Mesendoderm (in vitro differentiated cells): ENCODE measurements around the gene GPHN.

ENCODE experiments used
- DNase-seq: peaks from one replicate; pipeline ENCODE4 v3.0.0; 2013
- H2AK5ac ChIP-seq: 2 replicates; pipeline ENCODE4 v1.6.1; 2013; ENCODE audit warnings: low read length, inconsistent platforms
- H2BK120ac ChIP-seq: 2 replicates; pipeline ENCODE4 v1.6.1; 2013; ENCODE audit warnings: low read depth, mild to moderate bottlenecking, low read length, moderate library complexity, mixed read lengths
- H2BK15ac ChIP-seq: replicated peaks from 2 replicates; pipeline ENCODE4 v1.6.1; 2013; ENCODE audit warnings: low read depth, mild to moderate bottlenecking, moderate library complexity
- H2BK5ac ChIP-seq: 2 replicates; pipeline ENCODE4 v1.6.1; 2013; ENCODE audit warnings: low read length, inconsistent platforms
- H3K18ac ChIP-seq: 2 replicates; pipeline ENCODE4 v1.6.1; 2013; ENCODE audit warnings: mild to moderate bottlenecking, low read length, mixed read lengths
- H3K23ac ChIP-seq: one replicate; pipeline ENCODE4 v1.6.1; 2013; ENCODE audit warnings: low read length
- H3K27ac ChIP-seq: 2 replicates; pipeline ENCODE4 v1.5.1; 2013; ENCODE audit warnings: low read depth, mild to moderate bottlenecking, inconsistent platforms, low read length, moderate library complexity
- H3K27me3 ChIP-seq: 2 replicates; pipeline ENCODE4 v1.6.1; 2013; ENCODE audit warnings: low read length, control low read depth, mild to moderate bottlenecking, inconsistent platforms; ENCODE audit not compliant: insufficient read depth, poor library complexity
- H3K36me3 ChIP-seq: 2 replicates; pipeline ENCODE4 v1.6.1; 2013; ENCODE audit warnings: low read length, inconsistent platforms; ENCODE audit not compliant: control insufficient read depth, insufficient read depth
- H3K4ac ChIP-seq: one replicate; pipeline ENCODE4 v1.6.1; 2013; ENCODE audit warnings: low read depth, mild to moderate bottlenecking, low read length, moderate library complexity
- H3K4me1 ChIP-seq: 2 replicates; pipeline ENCODE4 v1.6.1; 2013; ENCODE audit warnings: low read depth, low read length, inconsistent platforms; ENCODE audit not compliant: control insufficient read depth
- H3K4me2 ChIP-seq: 2 replicates; pipeline ENCODE4 v1.6.1; 2013; ENCODE audit warnings: low read length
- H3K4me3 ChIP-seq: 2 replicates; pipeline ENCODE4 v1.5.1; 2013; ENCODE audit warnings: mild to moderate bottlenecking, low read length
- H3K56ac ChIP-seq: one replicate; pipeline ENCODE4 v1.6.1; 2013; ENCODE audit warnings: low read length
- H3K79me1 ChIP-seq: 2 replicates; pipeline ENCODE4 v1.6.1; 2013; ENCODE audit warnings: low read length, inconsistent platforms
- H3K79me2 ChIP-seq: 2 replicates; pipeline ENCODE4 v1.6.1; 2013; ENCODE audit warnings: mild to moderate bottlenecking, low read length; ENCODE audit not compliant: control insufficient read depth, insufficient read depth
- H3K9ac ChIP-seq: 2 replicates; pipeline ENCODE4 v1.6.1; 2013; ENCODE audit warnings: low read length, inconsistent platforms
- H4K5ac ChIP-seq: one replicate; pipeline ENCODE4 v1.6.1; 2013; ENCODE audit warnings: low read length
- H4K8ac ChIP-seq: one replicate; pipeline ENCODE4 v1.6.1; 2013; ENCODE audit warnings: low read depth, mild to moderate bottlenecking, control low read depth, low read length, moderate library complexity
- WGBS: extraction: QIAGEN DNeasy Blood & Tissue Kit; methylation state at CpG from one replicate; pipeline ENCODE4 v1.1.7; 2013; ENCODE audit warnings: low lambda C conversion rate, missing lambda C conversion rate; ENCODE audit not compliant: insufficient coverage; ENCODE audit errors: extremely low coverage; 5-methylcytosine and 5-hydroxymethylcytosine counted together

Gene GPHN

DNA sequence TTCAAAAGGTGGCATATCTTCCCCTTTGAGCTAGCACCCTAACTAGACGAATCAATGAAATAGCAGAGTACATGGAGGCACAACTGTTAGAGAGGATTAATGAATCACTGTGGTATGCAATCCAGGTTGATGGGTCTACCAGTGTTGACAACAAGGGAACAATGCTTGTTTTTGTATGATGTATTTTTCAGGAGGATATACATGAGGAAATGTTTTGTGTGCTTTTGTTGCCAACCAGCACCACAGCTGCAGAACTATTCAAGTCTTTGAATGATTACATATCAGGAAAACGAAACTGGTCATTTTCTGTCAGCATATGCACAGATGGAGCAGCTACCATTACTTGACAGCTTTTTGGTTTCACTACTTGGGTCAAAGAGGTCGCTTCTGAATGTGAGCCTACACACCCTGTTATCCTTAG, 142.6 kb downstream of the GPHN start:
- no CpG with 5 or more reads among the region's 3 CpGs for WGBS
- H3K56ac ChIP-seq, result no peak overlapping the region
- H3K27me3 ChIP-seq, result no peaks in the 10 kb centered on the region
- no peak overlapping the region for H3K4ac ChIP-seq
- no peak overlapping the region for H2BK15ac ChIP-seq
- no peaks in the 10 kb centered on the region for H3K4me1 ChIP-seq
- no peak overlapping the region for H4K5ac ChIP-seq
- H2AK5ac ChIP-seq, result no peak overlapping the region
- H3K79me2 ChIP-seq, result no peaks in the 10 kb centered on the region
- no peak overlapping the region for H3K4me3 ChIP-seq
- H3K9ac ChIP-seq, result no peak overlapping the region
- H3K36me3 ChIP-seq, result no peaks in the 10 kb centered on the region
- no peak overlapping the region for H4K8ac ChIP-seq
- no peaks in the 10 kb centered on the region for H3K79me1 ChIP-seq
- H3K23ac ChIP-seq, result no peak overlapping the region
- H2BK5ac ChIP-seq, result no peak overlapping the region
- no peak overlapping the region for H3K27ac ChIP-seq
- DNase-seq, result no peak
- no peak overlapping the region for H3K18ac ChIP-seq
- H2BK120ac ChIP-seq, result no peak overlapping the region
- no peak overlapping the region for H3K4me2 ChIP-seq

- H3K56ac ChIP-seq, result no peak overlapping the region
- H2BK5ac ChIP-seq, result no peak overlapping the region
- WGBS, result no CpG with 5 or more reads among the region's 5 CpGs
- no peak overlapping the region for H3K4ac ChIP-seq
- H3K9ac ChIP-seq, result no peak overlapping the region
- no peak overlapping the region for H2AK5ac ChIP-seq
- H3K36me3 ChIP-seq, result no peaks in the 10 kb centered on the region
- no peak overlapping the region for H3K4me2 ChIP-seq
- no peak overlapping the region for H4K8ac ChIP-seq
- DNase-seq, result no peak
- no peak overlapping the region for H3K18ac ChIP-seq
- no peak overlapping the region for H3K4me3 ChIP-seq
- no peak overlapping the region for H2BK120ac ChIP-seq
- no peak overlapping the region for H3K23ac ChIP-seq
- H3K4me1 ChIP-seq, result no peaks in the 10 kb centered on the region
- no peaks in the 10 kb centered on the region for H3K79me1 ChIP-seq
- H3K27ac ChIP-seq, result no peak overlapping the region
- H3K79me2 ChIP-seq, result no peaks in the 10 kb centered on the region
- H3K27me3 ChIP-seq, result no peaks in the 10 kb centered on the region
- no peak overlapping the region for H2BK15ac ChIP-seq
- no peak overlapping the region for H4K5ac ChIP-seq
These were observed 143.7 kb downstream of the GPHN start for GRCh38 chr14:66651536-66652220.

DNA sequence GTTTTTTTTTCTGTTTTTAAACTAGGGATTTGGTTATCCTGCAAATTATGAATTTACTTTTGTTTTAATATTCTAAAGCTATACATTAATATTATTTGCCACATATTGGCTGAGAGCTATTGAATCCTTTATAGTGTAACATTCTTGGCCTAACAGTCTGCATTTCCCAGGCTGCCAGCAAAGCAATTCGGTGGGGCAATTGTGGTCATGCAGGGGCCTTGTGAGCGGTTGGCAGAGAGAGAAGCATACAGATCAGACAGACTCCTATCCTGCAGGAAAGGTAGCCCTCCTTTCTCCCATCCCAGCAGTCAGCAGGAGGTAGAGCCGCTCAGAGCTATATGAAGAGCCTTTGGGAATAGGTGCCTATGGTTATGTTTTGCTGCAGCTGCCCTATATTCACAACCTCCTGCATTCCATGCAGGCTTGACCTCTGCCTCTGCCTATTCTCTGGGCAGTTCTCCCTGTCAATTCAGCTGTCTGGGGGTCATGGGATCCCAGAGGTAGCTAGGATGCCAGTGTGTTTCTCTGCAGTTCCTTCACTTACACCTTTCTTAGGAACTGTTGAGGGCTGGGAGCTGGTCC, 144.7 kb downstream of the GPHN start:
- Histone ChIP-seq H3K9ac (no peak overlapping the region), H3K27me3 (no peaks in the 10 kb centered on the region), H3K4ac (no peak overlapping the region), H3K79me1 (no peaks in the 10 kb centered on the region), H3K4me1 (no peaks in the 10 kb centered on the region), H2BK15ac (no peak overlapping the region), H4K8ac (no peak overlapping the region), H3K4me2 (no peak overlapping the region), H3K4me3 (no peak overlapping the region), H2BK5ac (no peak overlapping the region), H2BK120ac (no peak overlapping the region), H3K36me3 (no peaks in the 10 kb centered on the region), H3K18ac (no peak overlapping the region), H4K5ac (no peak overlapping the region), H3K23ac (no peak overlapping the region), H3K79me2 (no peaks in the 10 kb centered on the region), H2AK5ac (no peak overlapping the region), H3K27ac (no peak overlapping the region), H3K56ac (peak overlapping the region; percentile 44)
- DNase-seq, result peak; percentile 29
- WGBS, result no CpG with 5 or more reads among the region's 3 CpGs

GRCh38 chr14:66657780-66658179, 149.8 kb downstream of the GPHN start:
- no peak overlapping the region for H2AK5ac ChIP-seq
- no CpG with 5 or more reads among the region's 3 CpGs for WGBS
- no peak overlapping the region for H3K4me3 ChIP-seq

DNA sequence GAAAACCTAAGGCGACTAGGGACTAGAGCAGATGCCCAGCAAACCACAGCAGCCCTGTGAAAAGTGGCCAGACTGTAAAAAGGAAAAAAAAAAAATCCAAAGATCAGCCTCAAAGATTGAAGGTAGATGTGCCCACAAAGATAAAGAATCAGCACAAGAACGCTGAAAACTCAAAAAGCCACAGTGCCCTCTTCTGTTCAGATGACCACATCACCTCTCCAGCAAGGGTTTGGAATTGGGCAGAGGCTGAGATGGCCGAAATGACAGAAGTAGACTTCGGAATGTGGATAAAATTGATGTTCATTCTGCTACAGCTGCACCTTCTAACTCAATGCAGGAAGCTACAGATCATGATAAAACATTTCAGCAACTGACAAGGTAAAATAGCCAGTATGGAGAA, 154.4 kb downstream of the GPHN start:
- Histone ChIP-seq H3K27ac (no peak overlapping the region), H3K79me1 (no peaks in the 10 kb centered on the region), H3K4me3 (no peak overlapping the region), H3K18ac (no peak overlapping the region), H4K5ac (no peak overlapping the region), H3K23ac (no peak overlapping the region), H4K8ac (no peak overlapping the region), H3K4ac (no peak overlapping the region), H2BK15ac (no peak overlapping the region), H3K56ac (no peak overlapping the region), H3K36me3 (no peaks in the 10 kb centered on the region), H2BK5ac (no peak overlapping the region), H3K4me1 (no peaks in the 10 kb centered on the region), H2BK120ac (no peak overlapping the region), H2AK5ac (no peak overlapping the region), H3K79me2 (no peaks in the 10 kb centered on the region), H3K27me3 (no peaks in the 10 kb centered on the region), H3K9ac (no peak overlapping the region), H3K4me2 (no peak overlapping the region)
- peak; percentile 54 for DNase-seq
- no CpG with 5 or more reads among the region's 4 CpGs for WGBS

More at GRCh38 chr14:66657780-66658179, 149.8 kb downstream of the GPHN start:
- no peak overlapping the region for H3K9ac ChIP-seq
- no peak for DNase-seq
- no peaks in the 10 kb centered on the region for H3K4me1 ChIP-seq
- H3K23ac ChIP-seq, result no peak overlapping the region
- H2BK15ac ChIP-seq, result no peak overlapping the region
- H3K27me3 ChIP-seq, result no peaks in the 10 kb centered on the region
- no peak overlapping the region for H4K5ac ChIP-seq
- H3K36me3 ChIP-seq, result no peaks in the 10 kb centered on the region
- no peak overlapping the region for H2BK5ac ChIP-seq
- H3K4me2 ChIP-seq, result no peak overlapping the region
- no peak overlapping the region for H3K18ac ChIP-seq
- H3K56ac ChIP-seq, result no peak overlapping the region
- H4K8ac ChIP-seq, result no peak overlapping the region
- no peaks in the 10 kb centered on the region for H3K79me1 ChIP-seq
- H3K79me2 ChIP-seq, result no peaks in the 10 kb centered on the region
- H3K27ac ChIP-seq, result no peak overlapping the region
- no peak overlapping the region for H2BK120ac ChIP-seq
- H3K4ac ChIP-seq, result no peak overlapping the region

DNA sequence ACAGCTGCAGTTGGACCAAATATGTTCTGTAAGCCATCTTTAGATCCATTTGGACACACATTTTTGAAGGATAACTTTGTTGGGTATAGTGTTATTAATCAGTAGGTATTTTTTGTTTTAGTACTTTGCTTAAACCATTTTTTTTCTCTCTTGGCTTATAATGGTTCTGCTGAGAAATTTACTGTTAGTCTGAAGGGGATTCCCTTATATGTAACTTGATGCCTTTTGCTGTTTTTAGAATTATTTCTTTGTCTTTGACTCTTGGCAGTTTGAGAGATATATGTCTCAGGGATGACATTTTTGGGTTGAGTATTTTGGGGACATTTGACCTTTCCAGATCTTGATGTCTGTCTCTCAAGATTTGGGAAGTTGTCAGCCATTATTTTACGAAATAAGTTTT, 169.8 kb downstream of the GPHN start:
- no CpG with 5 or more reads among the region's 1 CpG for WGBS
- H3K56ac ChIP-seq, result no peak overlapping the region
- H4K5ac ChIP-seq, result no peak overlapping the region
- H3K4me3 ChIP-seq, result no peak overlapping the region
- no peak overlapping the region for H4K8ac ChIP-seq
- H3K4me1 ChIP-seq, result no peaks in the 10 kb centered on the region
- no peak overlapping the region for H3K4ac ChIP-seq
- H3K27me3 ChIP-seq, result no peaks in the 10 kb centered on the region
- H3K27ac ChIP-seq, result no peak overlapping the region
- H2BK15ac ChIP-seq, result no peak overlapping the region
- H2BK120ac ChIP-seq, result no peak overlapping the region
- DNase-seq, result no peak
- no peak overlapping the region for H3K9ac ChIP-seq
- no peak overlapping the region for H3K18ac ChIP-seq
- no peaks in the 10 kb centered on the region for H3K36me3 ChIP-seq
- H3K79me2 ChIP-seq, result peaks cover 3% of the 10 kb centered on the region
- H3K23ac ChIP-seq, result no peak overlapping the region
- H2BK5ac ChIP-seq, result no peak overlapping the region
- peaks cover 3% of the 10 kb centered on the region for H3K79me1 ChIP-seq
- no peak overlapping the region for H2AK5ac ChIP-seq
- no peak overlapping the region for H3K4me2 ChIP-seq
